A549 (cell line): ENCODE data around the gene BTF3. TPM values are rescaled to one million over a fixed set of nuclear protein-coding genes. Genes with fewer than 3 reads are reported as not detected.
"Not testable (repeated sequence)": the region's sequence is repeated elsewhere in the genome, so short reads cannot be mapped to it uniquely, and the experiment has no call there.

Source experiments
- ATAC-seq, 2 experiments: fragments of 200-7000 bp in 1 of 2; fragments of >200 bp in 1 of 2; cut with Nextera tagmentation in 1 of 2; cut with Tn5 transposase in 1 of 2; 3 replicates each; pipeline versions ENCODE4 v1.8.0 to v1.9.1; 2018 to 2020; ENCODE audit warnings: mild to moderate bottlenecking in 1 of 2, moderate library complexity in 1 of 2
- CTCF ChIA-PET: fragments of 300-600 bp; sonication (Branson Sonifier 250); formaldehyde crosslinking; extraction: SDS; loops from one replicate; lab custom pipeline; 2021; ENCODE audit warnings: antibody characterized with exemption, inconsistent platforms; lab: Yijun Ruan, JAX
- POLR2A ChIA-PET: fragments of 350-600 bp; formaldehyde crosslinking; extraction: SDS; loops from one replicate; lab custom pipeline; 2021; ENCODE audit warnings: antibody characterized with exemption, inconsistent platforms; lab: Yijun Ruan, JAX
- DNase-seq, 2 experiments: peaks; one replicate each; pipeline versions ENCODE4 v3.0.0 to v3.0.0-alpha.2; 2011 to 2016; ENCODE audit warnings: low read depth in 1 of 2, low spot score in 1 of 2
- FAIRE-seq: peaks from 2 replicates; lab custom pipeline; 2011; peaks lifted over from hg19 to GRCh38; lab: Jason Lieb, UNC
- H3K27ac ChIP-seq, 2 experiments: fragments of >200 bp; sonication (Bioruptor Twin); formaldehyde crosslinking; 3 replicates each; pipeline ENCODE4 v1.5.1; 2016 to 2017
- H3K4me1 ChIP-seq: fragments of >200 bp; sonication (Bioruptor Twin); formaldehyde crosslinking; 3 replicates; pipeline ENCODE4 v1.6.1; 2016
- H3K4me2 ChIP-seq: fragments of >200 bp; sonication (Bioruptor Twin); formaldehyde crosslinking; 3 replicates; pipeline ENCODE4 v1.6.1; 2016
- H3K4me3 ChIP-seq: fragments of >200 bp; sonication (Bioruptor Twin); formaldehyde crosslinking; 3 replicates; pipeline ENCODE4 v1.5.1; 2016
- H3K9me3 ChIP-seq: fragments of >200 bp; sonication (Bioruptor Twin); formaldehyde crosslinking; 3 replicates; pipeline ENCODE4 v1.6.1; 2016
- BHLHE40 ChIP-seq: IDR thresholded peaks from 2 replicates; pipeline ENCODE4 v1.6.1; 2012; ENCODE audit warnings: low read depth, low read length, inconsistent platforms
- CEBPB ChIP-seq, 2 experiments: fragments of >200 bp in 1 of 2; sonication (Bioruptor Twin) in 1 of 2; formaldehyde crosslinking in 1 of 2; IDR thresholded peaks; 2 replicates each; pipeline ENCODE4 v1.6.1; 2012 to 2016
- EHF ChIP-seq: fragments of 250-450 bp; sonication (Bioruptor Pico); IDR thresholded peaks from 2 replicates; pipeline ENCODE4 v1.5.0; 2020; ENCODE audit warnings: mild to moderate bottlenecking
- EP300 ChIP-seq, 2 experiments: fragments of >200 bp; sonication (Bioruptor Twin); formaldehyde crosslinking; IDR thresholded peaks; 2 replicates in 1 of 2; 3 replicates in 1 of 2; pipeline ENCODE4 v1.6.1; 2016 to 2017
- HDAC2 ChIP-seq: fragments of 200-600 bp; sonication (generic); IDR thresholded peaks from 2 replicates; pipeline ENCODE4 v1.6.1; 2016
- HOXB13 ChIP-seq: fragments of 250-450 bp; sonication (Bioruptor Pico); IDR thresholded peaks from 2 replicates; pipeline ENCODE4 v1.5.0; 2020; ENCODE audit warnings: low read depth, mild to moderate bottlenecking, moderate library complexity
- JUN ChIP-seq, 2 experiments: fragments of >200 bp; sonication (Bioruptor Twin); formaldehyde crosslinking; IDR thresholded peaks; 2 replicates in 1 of 2; 3 replicates in 1 of 2; pipeline ENCODE4 v1.6.1; 2016 to 2017
- KDM1A ChIP-seq: fragments of 200-600 bp; sonication (generic); IDR thresholded peaks from 2 replicates; pipeline ENCODE4 v1.6.1; 2016; ENCODE audit warnings: low read depth, mild to moderate bottlenecking
- KDM5A ChIP-seq: fragments of 200-600 bp; sonication (generic); IDR thresholded peaks from 2 replicates; pipeline ENCODE4 v1.6.1; 2016; ENCODE audit warnings: antibody characterized with exemption, mild to moderate bottlenecking
- MAZ ChIP-seq: fragments of 150-350 bp; IDR thresholded peaks from 2 replicates; pipeline ENCODE4 v1.6.1; 2014; ENCODE audit warnings: antibody characterized with exemption, low read depth, low read length, borderline replicate concordance
- NPAS2 ChIP-seq: fragments of 250-450 bp; sonication (Bioruptor Pico); IDR thresholded peaks from 2 replicates; pipeline ENCODE4 v1.8.0; 2022; ENCODE audit warnings: mild to moderate bottlenecking, moderate library complexity, borderline replicate concordance
- POLR2AphosphoS2 ChIP-seq: conservative IDR thresholded peaks from 2 replicates; pipeline ENCODE4 v1.6.1; 2012; ENCODE audit warnings: low read length, improper control_type of control experiment, inconsistent platforms
- RFX5 ChIP-seq: fragments of 450-650 bp; IDR thresholded peaks from 2 replicates; pipeline ENCODE4 v1.7.1; 2014; ENCODE audit warnings: antibody characterized with exemption, mild to moderate bottlenecking, moderate library complexity
- SMC3 ChIP-seq: fragments of >200 bp; sonication (Bioruptor Twin); formaldehyde crosslinking; IDR thresholded peaks from 3 replicates; pipeline ENCODE4 v1.6.1; 2018; ENCODE audit warnings: inconsistent platforms
- SREBF2 ChIP-seq: fragments of 450-650 bp; IDR thresholded peaks from 2 replicates; pipeline ENCODE4 v1.6.1; 2014; ENCODE audit warnings: mild to moderate bottlenecking, moderate library complexity
- TFCP2L1 ChIP-seq: fragments of 250-450 bp; sonication (Bioruptor Pico); IDR thresholded peaks from 2 replicates; pipeline ENCODE4 v1.5.0; 2021; ENCODE audit warnings: mild to moderate bottlenecking
- TP53 ChIP-seq: fragments of 250-450 bp; sonication (Bioruptor Pico); IDR thresholded peaks from 2 replicates; pipeline ENCODE4 v1.5.0; 2021; ENCODE audit warnings: mild to moderate bottlenecking, moderate library complexity
- ZNF302 ChIP-seq: fragments of 250-450 bp; sonication (Bioruptor Pico); IDR thresholded peaks from 2 replicates; pipeline ENCODE4 v1.9.0; 2021; ENCODE audit warnings: inconsistent platforms, mild to moderate bottlenecking, moderate library complexity
- WGBS: methylation state at CpG from one replicate; pipeline ENCODE4 v1.1.6; 2017; ENCODE audit errors: missing lambda C conversion rate; 5-methylcytosine and 5-hydroxymethylcytosine counted together
- polyA plus RNA-seq, 4 experiments: library from polyadenylated mRNA; depleted of rRNA in 3 of 4; stranded (reverse); fragments of >200 nt; fragmentation: RNase III in 1 of 4; extraction: RNeasy Plus Mini Kit Qiagen cat#74134 plus additional on column Dnase treatment in 1 of 4; gene quantifications; 2 replicates in 3 of 4; 3 replicates in 1 of 4; pipeline ENCODE4 v1.2.3, GENCODE V29; 2011 to 2017
- TF ChIP-seq, protein P1 (sequence below): IDR thresholded peaks from 2 replicates; pipeline ENCODE4 v1.6.1; 2012; ENCODE audit warnings: low read depth, borderline replicate concordance
- TF ChIP-seq, protein P2 (sequence below): fragments of >200 bp; sonication (Bioruptor Twin); formaldehyde crosslinking; IDR thresholded peaks from 3 replicates; pipeline ENCODE4 v1.6.1; 2016

The BTF3 gene
- polyA plus RNA-seq, 2 of the 4 experiments (the other 2 are of a cell fraction) = 1,048 to 1,159 TPM

DNA sequence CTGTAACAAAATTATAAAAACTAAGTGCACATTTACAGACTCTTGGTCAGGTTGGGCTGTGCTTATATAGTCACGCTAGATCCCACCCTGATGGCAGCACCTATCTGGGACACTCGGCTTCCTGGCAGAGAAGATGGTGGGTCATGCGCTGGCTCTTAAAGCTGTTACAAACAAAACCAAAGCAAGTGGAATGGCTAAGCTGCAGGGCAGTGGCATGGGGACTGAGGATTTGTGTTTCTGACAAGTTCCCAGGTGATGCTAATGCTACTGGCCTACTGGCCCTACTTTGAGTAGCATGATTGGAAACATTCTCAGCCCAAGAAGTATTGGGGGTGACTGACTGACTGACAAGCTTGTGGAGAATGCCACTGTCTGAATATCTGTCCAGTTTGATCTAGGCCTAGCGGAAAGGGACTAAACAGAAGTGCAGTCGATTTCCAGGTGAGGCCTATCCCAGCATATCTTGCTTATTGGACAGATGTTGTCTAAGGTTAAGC, 8.3 kb downstream of the BTF3 start:
- POLR2A ChIA-PET = interaction anchor here (2.2 kb wide), 1 partner anchor 8 kb away, joined by 11 read pairs; the partner anchor contains the start of gene BTF3
- TF ChIP-seq TFCP2L1 (CRISPR knock-in tag) (peak; percentile 30; the same call in 1 of the 2 replicates), JUN (IDR thresholded peaks at IDR 0.05) (0 out of 5 replicates have a peak, but pooled peaks of 1 of the 2 experiments have one; percentile 22), NPAS2 (CRISPR knock-in tag) (no peak), POLR2AphosphoS2 (peak; percentile 78; the same call in 1 of the 2 replicates), TP53 (peak; percentile 54; the same call in 1 of the 2 replicates)
- peak; percentile 17 to 52; a peak in 3 of 6 replicates for ATAC-seq
- Histone ChIP-seq H3K9me3 (no peaks in the 10 kb centered on the region), H3K27ac (no peak overlapping the region), H3K4me1 (peaks cover under 1% of the 10 kb centered on the region; the same call in 2 of the 3 replicates), H3K4me3 (no peak overlapping the region), H3K4me2 (no peak overlapping the region)
- no peak for DNase-seq
- 88% methylated on average over 5 of the region's 5 CpGs for WGBS
- FAIRE-seq = no peak
- CTCF ChIA-PET = interaction anchor here (0.6 to 6.2 kb wide), 4 partner anchors 10 to 52 kb away, joined by 3 to 44 read pairs (median 8); no protein-coding TSS in a partner anchor

DNA sequence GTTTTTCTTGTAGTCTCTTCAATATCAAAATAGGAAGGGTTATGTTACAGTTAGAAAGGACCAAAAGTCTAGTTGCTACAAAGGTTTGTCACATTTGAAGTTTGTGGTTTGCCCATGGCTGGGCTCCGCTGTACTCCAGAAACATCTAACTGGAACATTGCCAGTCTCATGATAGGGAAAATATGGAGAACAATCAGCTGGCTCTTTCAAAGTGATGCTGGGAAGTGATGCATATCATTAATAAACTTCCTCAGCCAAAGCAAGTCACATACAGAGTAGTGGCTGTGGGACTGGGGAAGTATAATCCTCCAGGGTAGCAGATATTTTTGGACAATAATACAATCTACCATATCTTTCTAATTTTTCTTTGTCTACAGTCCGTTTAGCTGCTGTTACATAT, 8.8 kb downstream of the BTF3 start:
- H3K4me3 ChIP-seq = no peak overlapping the region
- ATAC-seq (peak in 1 of 2 experiments; percentile 43; a peak in 3 of 6 replicates), DNase-seq (no peak), FAIRE-seq (no peak)
- ChIA-PET CTCF (interaction anchor here (0.6 to 6.2 kb wide), 7 partner anchors 9 to 56 kb away, joined by 3 to 44 read pairs (median 4); no protein-coding TSS in a partner anchor), POLR2A (interaction anchor here (2.2 kb wide), 1 partner anchor 8 kb away, joined by 11 read pairs; the partner anchor contains the start of gene BTF3)
- H3K4me2 ChIP-seq = no peak overlapping the region
- H3K4me1 ChIP-seq = no peaks in the 10 kb centered on the region
- WGBS = 89% methylated on average over 2 of the region's 2 CpGs
- no peaks in the 10 kb centered on the region for H3K9me3 ChIP-seq
- TF ChIP-seq EHF (CRISPR knock-in tag) (no peak), MAZ (no peak), HDAC2 (no peak), BHLHE40 (no peak), JUN (IDR thresholded peaks at IDR 0.05) (0 out of 5 replicates have a peak, but pooled peaks of 1 of the 2 experiments have one; percentile 31), EP300 (IDR thresholded peaks at IDR 0.05) (no peak), ZNF302 (CRISPR knock-in tag) (no peak)
- H3K27ac ChIP-seq = no peak overlapping the region

GRCh38 chr5:73508521-73508920, 10.3 kb downstream of the BTF3 start:
- H3K4me2 ChIP-seq, POLR2A ChIA-PET, H3K4me1 ChIP-seq, DNase-seq, FAIRE-seq, H3K27ac ChIP-seq, H3K4me3 ChIP-seq, H3K9me3 ChIP-seq: not testable (repeated sequence)
- CTCF ChIA-PET = interaction anchor here (1.2 to 6.2 kb wide), 3 partner anchors 12 to 28 kb away, joined by 4 to 44 read pairs (median 6); no protein-coding TSS in a partner anchor
- 96% methylated on average over 26 of the region's 26 CpGs for WGBS
- ATAC-seq = peak; percentile 47 to 95

GRCh38 chr5:73513996-73514395, 15.8 kb downstream of the BTF3 start:
- no peaks in the 10 kb centered on the region for H3K4me1 ChIP-seq
- ChIA-PET POLR2A (no interaction called here), CTCF (interaction anchor here (0.5 to 2.1 kb wide), 7 partner anchors 10 to 388 kb away, joined by 3 to 6 read pairs (median 3); partner anchors contain the start of gene BTF3)
- FAIRE-seq = no peak
- DNase-seq = no peak
- no peak overlapping the region for H3K4me2 ChIP-seq
- H3K9me3 ChIP-seq = no peaks in the 10 kb centered on the region
- no peak overlapping the region for H3K27ac ChIP-seq
- no peak overlapping the region for H3K4me3 ChIP-seq
- TF ChIP-seq, protein P1, sequence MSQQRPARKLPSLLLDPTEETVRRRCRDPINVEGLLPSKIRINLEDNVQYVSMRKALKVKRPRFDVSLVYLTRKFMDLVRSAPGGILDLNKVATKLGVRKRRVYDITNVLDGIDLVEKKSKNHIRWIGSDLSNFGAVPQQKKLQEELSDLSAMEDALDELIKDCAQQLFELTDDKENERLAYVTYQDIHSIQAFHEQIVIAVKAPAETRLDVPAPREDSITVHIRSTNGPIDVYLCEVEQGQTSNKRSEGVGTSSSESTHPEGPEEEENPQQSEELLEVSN = no peak
- no peak for TF ChIP-seq KDM1A
- TF ChIP-seq KDM5A = no peak
- 77% methylated on average over 3 of the region's 3 CpGs for WGBS
- no peak for ATAC-seq

GRCh38 chr5:73514418-73514817, 16.2 kb downstream of the BTF3 start:
- ATAC-seq (no peak), FAIRE-seq (no peak), DNase-seq (no peak)
- no peak overlapping the region for H3K4me2 ChIP-seq
- WGBS = 40% methylated on average over 2 of the region's 2 CpGs
- ChIA-PET CTCF (interaction anchor here (0.5 to 10.6 kb wide), 10 partner anchors 10 to 388 kb away, joined by 3 to 193 read pairs (median 4); partner anchors contain the start of gene BTF3), POLR2A (no interaction called here)
- no peak overlapping the region for H3K4me3 ChIP-seq
- no peaks in the 10 kb centered on the region for H3K9me3 ChIP-seq
- H3K4me1 ChIP-seq = no peaks in the 10 kb centered on the region; the same call in 2 of the 3 replicates
- TF ChIP-seq POLR2AphosphoS2 (no peak), CEBPB (IDR thresholded peaks at IDR 0.05) (no peak), HOXB13 (CRISPR knock-in tag) (no peak), SMC3 (no peak), RFX5 (no peak), SREBF2 (no peak)
- TF ChIP-seq, protein P2, sequence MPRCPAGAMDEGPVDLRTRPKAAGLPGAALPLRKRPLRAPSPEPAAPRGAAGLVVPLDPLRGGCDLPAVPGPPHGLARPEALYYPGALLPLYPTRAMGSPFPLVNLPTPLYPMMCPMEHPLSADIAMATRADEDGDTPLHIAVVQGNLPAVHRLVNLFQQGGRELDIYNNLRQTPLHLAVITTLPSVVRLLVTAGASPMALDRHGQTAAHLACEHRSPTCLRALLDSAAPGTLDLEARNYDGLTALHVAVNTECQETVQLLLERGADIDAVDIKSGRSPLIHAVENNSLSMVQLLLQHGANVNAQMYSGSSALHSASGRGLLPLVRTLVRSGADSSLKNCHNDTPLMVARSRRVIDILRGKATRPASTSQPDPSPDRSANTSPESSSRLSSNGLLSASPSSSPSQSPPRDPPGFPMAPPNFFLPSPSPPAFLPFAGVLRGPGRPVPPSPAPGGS = no peak
- no peak overlapping the region for H3K27ac ChIP-seq
